MCF 10A (cell line): ENCODE measurements around the gene STUB1. TPM values are rescaled to one million over a fixed set of nuclear protein-coding genes. Genes with fewer than 3 reads are reported as not detected.

Experiments
- BruUV-seq: library from RNA; stranded (reverse); fragments of 400-500 nt; replicated peaks from 2 replicates; lab custom pipeline; 2021; lab: Mats Ljungman, UMichigan
- CTCF ChIA-PET: fragments of 300-600 bp; sonication (Branson Sonifier 250); formaldehyde crosslinking; extraction: SDS; loops from one replicate; lab custom pipeline; 2021; ENCODE audit warnings: antibody characterized with exemption, inconsistent platforms; lab: Yijun Ruan, JAX
- POLR2A ChIA-PET: fragments of 300-600, 350-650 bp; sonication (Branson Sonifier 250); formaldehyde crosslinking; extraction: SDS; loops from one replicate; lab custom pipeline; 2020; ENCODE audit warnings: antibody characterized with exemption, inconsistent platforms; lab: Yijun Ruan, JAX
- DNase-seq: peaks from one replicate; pipeline ENCODE4 v3.0.0-alpha.2; 2018; ENCODE audit not compliant: unreplicated experiment
- H3K27ac Mint-ChIP-seq: one replicate; pipeline ENCODE4 v1.8.0; 2022; ENCODE audit warnings: mild to moderate bottlenecking, low read depth, mixed read lengths; ENCODE audit not compliant: unreplicated experiment
- H3K27me3 Mint-ChIP-seq: one replicate; pipeline ENCODE4 v1.8.0; 2022; ENCODE audit warnings: mixed read lengths; ENCODE audit not compliant: insufficient read depth, unreplicated experiment
- H3K36me3 Mint-ChIP-seq: one replicate; pipeline ENCODE4 v1.8.0; 2022; ENCODE audit warnings: mild to moderate bottlenecking, moderate library complexity, mixed read lengths; ENCODE audit not compliant: insufficient read depth, unreplicated experiment
- H3K4me1 Mint-ChIP-seq: one replicate; pipeline ENCODE4 v1.8.0; 2022; ENCODE audit warnings: mixed read lengths; ENCODE audit not compliant: insufficient read depth, unreplicated experiment
- H3K4me3 Mint-ChIP-seq: one replicate; pipeline ENCODE4 v1.8.0; 2022; ENCODE audit warnings: mild to moderate bottlenecking, moderate library complexity, mixed read lengths; ENCODE audit not compliant: unreplicated experiment
- H3K9me3 Mint-ChIP-seq: one replicate; pipeline ENCODE4 v1.8.0; 2022; ENCODE audit warnings: mixed read lengths; ENCODE audit not compliant: unreplicated experiment
- intact Hi-C: fragments of 100-400 bp; cut with micrococcal nuclease; formaldehyde crosslinking; loops from 2 replicates; pipeline ENCODE4 v1.14.1; 2022
- total RNA-seq: library from RNA; stranded (reverse); gene quantifications from 2 replicates; pipeline ENCODE4 v1.2.3, GENCODE V29; 2022
- TF ChIP-seq, protein P1 (sequence below): fragments of 200-600 bp; IDR thresholded peaks from one replicate; pipeline ENCODE4 v1.8.0; 2022; ENCODE audit warnings: antibody characterized with exemption, mild to moderate bottlenecking; ENCODE audit not compliant: unreplicated experiment

The STUB1 gene
- total RNA-seq, 1 experiment from 2014 or later, result 124 TPM

DNA sequence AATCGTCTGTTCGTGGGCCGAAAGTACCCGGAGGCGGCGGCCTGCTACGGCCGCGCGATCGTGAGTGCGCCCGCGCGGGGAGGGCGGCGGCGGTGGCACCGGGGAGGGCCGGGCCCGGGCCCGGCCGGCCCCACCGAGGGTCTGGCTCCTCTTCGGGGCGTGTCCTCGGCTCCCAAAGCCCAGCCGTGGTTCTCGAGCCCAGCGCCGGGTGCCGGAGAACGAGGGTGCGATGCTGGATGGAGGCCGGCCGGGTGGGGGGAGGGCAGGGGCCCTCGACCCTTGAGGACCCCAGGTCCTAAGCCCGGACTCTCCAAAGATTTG is 375 bp downstream of the STUB1 start:
- Mint-ChIP-seq H3K36me3 (peaks cover 56% of the 10 kb centered on the region), H3K27me3 (no peaks in the 10 kb centered on the region), H3K4me1 (no peaks in the 10 kb centered on the region), H3K27ac (no peak overlapping the region), H3K9me3 (no peaks in the 10 kb centered on the region), H3K4me3 (peak overlapping the region; percentile 76)
- TF ChIP-seq, protein P1, sequence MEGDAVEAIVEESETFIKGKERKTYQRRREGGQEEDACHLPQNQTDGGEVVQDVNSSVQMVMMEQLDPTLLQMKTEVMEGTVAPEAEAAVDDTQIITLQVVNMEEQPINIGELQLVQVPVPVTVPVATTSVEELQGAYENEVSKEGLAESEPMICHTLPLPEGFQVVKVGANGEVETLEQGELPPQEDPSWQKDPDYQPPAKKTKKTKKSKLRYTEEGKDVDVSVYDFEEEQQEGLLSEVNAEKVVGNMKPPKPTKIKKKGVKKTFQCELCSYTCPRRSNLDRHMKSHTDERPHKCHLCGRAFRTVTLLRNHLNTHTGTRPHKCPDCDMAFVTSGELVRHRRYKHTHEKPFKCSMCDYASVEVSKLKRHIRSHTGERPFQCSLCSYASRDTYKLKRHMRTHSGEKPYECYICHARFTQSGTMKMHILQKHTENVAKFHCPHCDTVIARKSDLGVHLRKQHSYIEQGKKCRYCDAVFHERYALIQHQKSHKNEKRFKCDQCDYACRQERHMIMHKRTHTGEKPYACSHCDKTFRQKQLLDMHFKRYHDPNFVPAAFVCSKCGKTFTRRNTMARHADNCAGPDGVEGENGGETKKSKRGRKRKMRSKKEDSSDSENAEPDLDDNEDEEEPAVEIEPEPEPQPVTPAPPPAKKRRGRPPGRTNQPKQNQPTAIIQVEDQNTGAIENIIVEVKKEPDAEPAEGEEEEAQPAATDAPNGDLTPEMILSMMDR, result no peak
- intact Hi-C loops, result no loop called here
- no peak for DNase-seq
- POLR2A ChIA-PET, result interaction anchor here (0.7 to 3.9 kb wide), 19 partner anchors 9 to 747 kb away, joined by 3 to 32 read pairs (median 6); partner anchors contain the start of genes ANTKMT, CAPN15, CCDC78 and FBXL16
- CTCF ChIA-PET, result interaction anchor here (0.6 to 1.8 kb wide), 3 partner anchors 13 to 257 kb away, joined by 3 to 9 read pairs (median 4); partner anchors contain the start of gene RHOT2
- BruUV-seq, result no TSS peak

DNA sequence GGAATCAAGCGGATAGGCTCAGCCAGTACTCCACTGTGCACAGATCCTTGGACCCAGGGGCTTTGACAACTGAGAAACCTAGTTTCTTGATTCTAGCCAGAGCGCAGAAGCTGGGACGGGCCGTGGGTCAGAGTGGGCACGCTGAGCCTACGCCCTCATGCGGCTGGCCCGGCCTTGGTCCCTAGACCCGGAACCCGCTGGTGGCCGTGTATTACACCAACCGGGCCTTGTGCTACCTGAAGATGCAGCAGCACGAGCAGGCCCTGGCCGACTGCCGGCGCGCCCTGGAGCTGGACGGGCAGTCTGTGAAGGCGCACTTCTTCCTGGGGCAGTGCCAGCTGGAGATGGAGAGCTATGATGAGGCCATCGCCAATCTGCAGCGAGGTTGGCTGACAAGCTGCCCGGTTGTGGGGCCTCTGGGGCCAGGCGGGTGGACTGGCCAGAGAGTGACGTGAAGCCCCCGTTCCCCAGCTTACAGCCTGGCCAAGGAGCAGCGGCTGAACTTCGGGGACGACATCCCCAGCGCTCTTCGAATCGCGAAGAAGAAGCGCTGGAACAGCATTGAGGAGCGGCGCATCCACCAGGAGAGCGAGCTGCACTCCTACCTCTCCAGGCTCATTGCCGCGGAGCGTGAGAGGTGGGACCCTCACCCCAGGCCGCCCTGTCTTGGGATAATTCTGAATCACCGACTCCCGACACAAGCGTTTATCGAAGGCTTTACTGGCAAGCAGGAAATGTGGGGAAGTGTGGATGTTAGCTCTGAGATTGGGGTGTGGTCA is 946 bp downstream of the STUB1 start:
- peaks cover 6% of the 10 kb centered on the region for H3K4me1 Mint-ChIP-seq
- DNase-seq, result peak; percentile 61
- ChIA-PET CTCF (interaction anchor here (0.6 to 1.8 kb wide), 4 partner anchors 13 to 103 kb away, joined by 3 to 9 read pairs (median 4); partner anchors contain the start of gene RHOT2), POLR2A (interaction anchor here (0.6 to 3.9 kb wide), 20 partner anchors 9 to 154 kb away, joined by 3 to 32 read pairs (median 6); partner anchors contain the start of genes ANTKMT, CAPN15, CCDC78 and FBXL16)
- intact Hi-C loops, result no loop called here
- no peaks in the 10 kb centered on the region for H3K27me3 Mint-ChIP-seq
- peak overlapping the region; percentile 57 for H3K27ac Mint-ChIP-seq
- H3K4me3 Mint-ChIP-seq, result peak overlapping the region; percentile 76
- TF ChIP-seq, protein P1, result no peak
- no peaks in the 10 kb centered on the region for H3K9me3 Mint-ChIP-seq
- BruUV-seq, result no TSS peak
- peaks cover 53% of the 10 kb centered on the region for H3K36me3 Mint-ChIP-seq

DNA sequence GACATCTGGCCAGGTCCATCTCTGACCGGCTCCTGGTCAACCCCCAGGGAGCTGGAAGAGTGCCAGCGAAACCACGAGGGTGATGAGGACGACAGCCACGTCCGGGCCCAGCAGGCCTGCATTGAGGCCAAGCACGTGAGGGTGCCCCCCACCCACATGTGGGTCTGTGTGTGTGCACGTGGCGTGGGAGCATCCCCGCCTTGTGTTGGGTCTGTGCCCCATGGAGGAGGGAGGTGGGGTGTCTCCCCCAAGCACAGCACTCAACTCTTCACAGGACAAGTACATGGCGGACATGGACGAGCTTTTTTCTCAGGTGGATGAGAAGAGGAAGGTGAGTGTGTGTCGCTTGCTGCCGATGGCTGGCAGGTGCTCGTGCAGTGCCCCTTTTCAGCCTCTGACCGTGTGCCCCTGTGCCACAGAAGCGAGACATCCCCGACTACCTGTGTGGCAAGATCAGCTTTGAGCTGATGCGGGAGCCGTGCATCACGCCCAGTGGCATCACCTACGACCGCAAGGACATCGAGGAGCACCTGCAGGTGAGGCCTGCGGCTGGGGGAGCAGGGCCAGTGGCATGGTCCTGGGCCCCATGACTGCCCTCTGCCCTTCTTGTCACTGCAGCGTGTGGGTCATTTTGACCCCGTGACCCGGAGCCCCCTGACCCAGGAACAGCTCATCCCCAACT is 1.7 kb downstream of the STUB1 start:
- Mint-ChIP-seq H3K27me3 (no peaks in the 10 kb centered on the region), H3K27ac (peak overlapping the region; percentile 57), H3K36me3 (peaks cover 59% of the 10 kb centered on the region), H3K9me3 (no peaks in the 10 kb centered on the region), H3K4me3 (peak overlapping the region; percentile 76), H3K4me1 (peaks cover 6% of the 10 kb centered on the region)
- TF ChIP-seq, protein P1, result no peak
- BruUV-seq, result TSS peak; percentile 76
- intact Hi-C loops, result no loop called here
- POLR2A ChIA-PET, result interaction anchor here (0.6 to 3.9 kb wide), 18 partner anchors 8 to 155 kb away, joined by 3 to 32 read pairs (median 7); partner anchors contain the start of genes ANTKMT, CAPN15, CCDC78 and FBXL16
- DNase-seq, result peak; percentile 42
- CTCF ChIA-PET, result interaction anchor here (1.0 to 1.8 kb wide), 3 partner anchors 14 to 31 kb away, joined by 4 to 9 read pairs (median 5); partner anchors contain the start of gene RHOT2
